K562 (cell line): ENCODE measurements around the gene TMIGD2. TPM values are rescaled to one million over a fixed set of nuclear protein-coding genes. Genes with fewer than 3 reads are reported as not detected.

Experiments used
- ADNP ChIP-seq: fragments of 200-800 bp; sonication (Bioruptor generic); IDR thresholded peaks from 2 replicates; pipeline ENCODE4 v1.6.1; 2016; ENCODE audit warnings: missing genetic modification characterization, missing compliant biosample characterization
- ATF7 ChIP-seq: fragments of 450-650 bp; IDR thresholded peaks from 2 replicates; pipeline ENCODE4 v1.7.1; 2014; ENCODE audit warnings: mild to moderate bottlenecking, moderate library complexity
- BCOR ChIP-seq: fragments of 450-650 bp; IDR thresholded peaks from 2 replicates; pipeline ENCODE4 v1.6.1; 2016
- CREM ChIP-seq: IDR thresholded peaks from 2 replicates; pipeline ENCODE4 v1.6.1; 2014; ENCODE audit warnings: antibody characterized with exemption, low read depth
- E2F3 ChIP-seq: fragments of 250-450 bp; sonication (Bioruptor Pico); IDR thresholded peaks from 2 replicates; pipeline ENCODE4 v1.4.0; 2020; ENCODE audit warnings: mild to moderate bottlenecking
- POLR2G ChIP-seq: fragments of 200-400 bp; formaldehyde crosslinking; IDR thresholded peaks from 2 replicates; pipeline ENCODE4 v1.6.1; 2017; ENCODE audit warnings: low read depth, mild to moderate bottlenecking, antibody characterized with exemption, low read length, moderate library complexity
- PTTG1 ChIP-seq: fragments of 450-650 bp; IDR thresholded peaks from 2 replicates; pipeline ENCODE4 v1.6.1; 2016; ENCODE audit warnings: low read depth, mild to moderate bottlenecking, missing genetic modification characterization, missing compliant biosample characterization
- STAG1 ChIP-seq: sonication (generic); formaldehyde crosslinking; IDR thresholded peaks from 2 replicates; pipeline ENCODE4 v1.5.0; 2020; ENCODE audit warnings: missing genetic modification reagents, borderline replicate concordance
- TEAD1 ChIP-seq, 2 experiments: fragments of 450-650 bp in 1 of 2; sonication (generic) in 1 of 2; formaldehyde crosslinking; IDR thresholded peaks; 2 replicates each; pipeline versions ENCODE4 v1.4.0 to v1.8.0; 2020 to 2022; ENCODE audit warnings: mild to moderate bottlenecking in 2 of 2, missing genetic modification reagents in 1 of 2
- ZNF551 ChIP-seq: fragments of 250-450 bp; sonication (Bioruptor Pico); IDR thresholded peaks from 2 replicates; pipeline ENCODE4 v1.5.0; 2021; ENCODE audit warnings: mild to moderate bottlenecking, moderate library complexity
- ZNF589 ChIP-seq: fragments of 200-800 bp; sonication (Bioruptor generic); IDR thresholded peaks from 2 replicates; pipeline ENCODE4 v1.6.1; 2016; ENCODE audit warnings: low read depth, missing genetic modification characterization, missing compliant biosample characterization
- ZNF76 ChIP-seq: fragments of 250-450 bp; sonication (Bioruptor Pico); IDR thresholded peaks from 2 replicates; pipeline ENCODE4 v1.4.0; 2020; ENCODE audit warnings: mild to moderate bottlenecking, moderate library complexity, borderline replicate concordance
- polyA plus RNA-seq, 8 experiments: library from polyadenylated mRNA; depleted of rRNA in 4 of 8; stranded (reverse) in 5 of 8; unstranded in 3 of 8; fragments of >200 nt; fragmentation: Nextera tagmentation in 2 of 8; fragmentation: Illumina TruSeq in 1 of 8; extraction: Ambion mirVana in 2 of 8; extraction: Trizol in 1 of 8; gene quantifications; 2 replicates each; pipeline versions ENCODE4 v1.2.1 to v1.2.3, GENCODE V29; 2011 to 2014; ENCODE audit warnings: inconsistent platforms in 1 of 8, missing spikeins in 1 of 8
- total RNA-seq, 7 experiments: library from RNA; depleted of rRNA in 6 of 7; stranded (reverse); fragments of >200 nt in 6 of 7; fragmentation: Illumina TruSeq in 2 of 7; extraction: Trizol in 2 of 7; gene quantifications; 2 replicates each; pipeline versions ENCODE4 v1.2.1 to v1.2.3, GENCODE V29; 2011 to 2021; ENCODE audit warnings: low replicate concordance in 1 of 7
- TF ChIP-seq, protein P1 (sequence below): sonication (generic); formaldehyde crosslinking; IDR thresholded peaks from 2 replicates; pipeline ENCODE4 v1.8.0; 2023; ENCODE audit warnings: missing genetic modification reagents, mild to moderate bottlenecking, borderline replicate concordance
- TF ChIP-seq, protein P2 (sequence below): fragments of 250-450 bp; sonication (Bioruptor Pico); IDR thresholded peaks from 2 replicates; pipeline ENCODE4 v1.5.0; 2020; ENCODE audit warnings: mild to moderate bottlenecking, borderline replicate concordance
- TF ChIP-seq, protein P3 (sequence below): fragments of 450-650 bp; IDR thresholded peaks from 2 replicates; pipeline ENCODE4 v1.7.1; 2018; ENCODE audit warnings: mild to moderate bottlenecking, low read depth; ENCODE audit not compliant: partially characterized antibody
- TF ChIP-seq, protein P4 (sequence below): IDR thresholded peaks from 2 replicates; pipeline ENCODE4 v1.6.1; 2011; ENCODE audit not compliant: insufficient read length; ENCODE audit errors: extremely low read depth

The TMIGD2 gene
- total and polyA plus RNA-seq, 9 of the 15 experiments (the other 6 are each of a cell fraction or from before 2014, with no cell fraction given): not detected

DNA sequence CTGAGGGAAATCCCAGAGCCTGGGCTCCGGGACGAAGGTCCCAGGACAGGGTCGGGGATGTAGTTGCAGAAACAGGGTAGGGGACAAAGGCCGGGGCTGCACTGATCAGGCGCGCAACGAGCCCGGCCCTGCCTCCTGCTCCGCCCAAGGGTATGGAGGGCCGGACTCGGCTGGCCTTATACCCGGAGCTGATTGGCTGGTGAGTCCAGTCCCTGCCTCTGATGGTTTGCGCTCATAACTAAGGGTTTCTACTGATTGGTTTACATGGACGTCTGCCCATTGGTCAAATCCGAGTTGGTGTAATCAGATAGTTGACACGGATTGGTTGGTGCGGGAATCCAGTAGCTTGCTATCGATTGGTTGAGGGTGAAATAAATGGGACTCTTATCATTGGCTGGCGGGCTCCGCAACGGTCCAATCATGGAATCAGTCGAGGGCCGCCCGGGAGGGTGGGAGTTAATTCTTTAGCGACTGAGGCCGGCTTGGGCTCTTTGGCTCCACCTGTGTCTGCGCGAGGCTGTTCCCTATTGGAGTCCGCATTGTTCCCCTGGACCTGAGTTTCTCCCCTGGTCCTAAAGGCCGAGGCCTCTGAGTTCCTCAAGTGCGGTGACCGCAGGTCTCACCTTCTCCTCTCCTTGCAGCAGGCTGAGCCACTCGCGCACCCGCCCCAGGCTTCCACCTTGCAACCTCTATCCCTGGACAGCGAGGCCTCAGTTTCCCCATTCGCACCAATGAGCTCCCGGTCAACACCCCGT, 40.6 kb upstream of the TMIGD2 start (continued):
- TF ChIP-seq, protein P1, sequence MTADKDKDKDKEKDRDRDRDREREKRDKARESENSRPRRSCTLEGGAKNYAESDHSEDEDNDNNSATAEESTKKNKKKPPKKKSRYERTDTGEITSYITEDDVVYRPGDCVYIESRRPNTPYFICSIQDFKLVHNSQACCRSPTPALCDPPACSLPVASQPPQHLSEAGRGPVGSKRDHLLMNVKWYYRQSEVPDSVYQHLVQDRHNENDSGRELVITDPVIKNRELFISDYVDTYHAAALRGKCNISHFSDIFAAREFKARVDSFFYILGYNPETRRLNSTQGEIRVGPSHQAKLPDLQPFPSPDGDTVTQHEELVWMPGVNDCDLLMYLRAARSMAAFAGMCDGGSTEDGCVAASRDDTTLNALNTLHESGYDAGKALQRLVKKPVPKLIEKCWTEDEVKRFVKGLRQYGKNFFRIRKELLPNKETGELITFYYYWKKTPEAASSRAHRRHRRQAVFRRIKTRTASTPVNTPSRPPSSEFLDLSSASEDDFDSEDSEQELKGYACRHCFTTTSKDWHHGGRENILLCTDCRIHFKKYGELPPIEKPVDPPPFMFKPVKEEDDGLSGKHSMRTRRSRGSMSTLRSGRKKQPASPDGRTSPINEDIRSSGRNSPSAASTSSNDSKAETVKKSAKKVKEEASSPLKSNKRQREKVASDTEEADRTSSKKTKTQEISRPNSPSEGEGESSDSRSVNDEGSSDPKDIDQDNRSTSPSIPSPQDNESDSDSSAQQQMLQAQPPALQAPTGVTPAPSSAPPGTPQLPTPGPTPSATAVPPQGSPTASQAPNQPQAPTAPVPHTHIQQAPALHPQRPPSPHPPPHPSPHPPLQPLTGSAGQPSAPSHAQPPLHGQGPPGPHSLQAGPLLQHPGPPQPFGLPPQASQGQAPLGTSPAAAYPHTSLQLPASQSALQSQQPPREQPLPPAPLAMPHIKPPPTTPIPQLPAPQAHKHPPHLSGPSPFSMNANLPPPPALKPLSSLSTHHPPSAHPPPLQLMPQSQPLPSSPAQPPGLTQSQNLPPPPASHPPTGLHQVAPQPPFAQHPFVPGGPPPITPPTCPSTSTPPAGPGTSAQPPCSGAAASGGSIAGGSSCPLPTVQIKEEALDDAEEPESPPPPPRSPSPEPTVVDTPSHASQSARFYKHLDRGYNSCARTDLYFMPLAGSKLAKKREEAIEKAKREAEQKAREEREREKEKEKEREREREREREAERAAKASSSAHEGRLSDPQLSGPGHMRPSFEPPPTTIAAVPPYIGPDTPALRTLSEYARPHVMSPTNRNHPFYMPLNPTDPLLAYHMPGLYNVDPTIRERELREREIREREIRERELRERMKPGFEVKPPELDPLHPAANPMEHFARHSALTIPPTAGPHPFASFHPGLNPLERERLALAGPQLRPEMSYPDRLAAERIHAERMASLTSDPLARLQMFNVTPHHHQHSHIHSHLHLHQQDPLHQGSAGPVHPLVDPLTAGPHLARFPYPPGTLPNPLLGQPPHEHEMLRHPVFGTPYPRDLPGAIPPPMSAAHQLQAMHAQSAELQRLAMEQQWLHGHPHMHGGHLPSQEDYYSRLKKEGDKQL (CRISPR knock-in tag): no peak
- peak; percentile 89 for TF ChIP-seq E2F3 (CRISPR knock-in tag)
- TF ChIP-seq, protein P2, sequence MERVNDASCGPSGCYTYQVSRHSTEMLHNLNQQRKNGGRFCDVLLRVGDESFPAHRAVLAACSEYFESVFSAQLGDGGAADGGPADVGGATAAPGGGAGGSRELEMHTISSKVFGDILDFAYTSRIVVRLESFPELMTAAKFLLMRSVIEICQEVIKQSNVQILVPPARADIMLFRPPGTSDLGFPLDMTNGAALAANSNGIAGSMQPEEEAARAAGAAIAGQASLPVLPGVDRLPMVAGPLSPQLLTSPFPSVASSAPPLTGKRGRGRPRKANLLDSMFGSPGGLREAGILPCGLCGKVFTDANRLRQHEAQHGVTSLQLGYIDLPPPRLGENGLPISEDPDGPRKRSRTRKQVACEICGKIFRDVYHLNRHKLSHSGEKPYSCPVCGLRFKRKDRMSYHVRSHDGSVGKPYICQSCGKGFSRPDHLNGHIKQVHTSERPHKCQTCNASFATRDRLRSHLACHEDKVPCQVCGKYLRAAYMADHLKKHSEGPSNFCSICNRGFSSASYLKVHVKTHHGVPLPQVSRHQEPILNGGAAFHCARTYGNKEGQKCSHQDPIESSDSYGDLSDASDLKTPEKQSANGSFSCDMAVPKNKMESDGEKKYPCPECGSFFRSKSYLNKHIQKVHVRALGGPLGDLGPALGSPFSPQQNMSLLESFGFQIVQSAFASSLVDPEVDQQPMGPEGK: no peak
- TF ChIP-seq, protein P3, sequence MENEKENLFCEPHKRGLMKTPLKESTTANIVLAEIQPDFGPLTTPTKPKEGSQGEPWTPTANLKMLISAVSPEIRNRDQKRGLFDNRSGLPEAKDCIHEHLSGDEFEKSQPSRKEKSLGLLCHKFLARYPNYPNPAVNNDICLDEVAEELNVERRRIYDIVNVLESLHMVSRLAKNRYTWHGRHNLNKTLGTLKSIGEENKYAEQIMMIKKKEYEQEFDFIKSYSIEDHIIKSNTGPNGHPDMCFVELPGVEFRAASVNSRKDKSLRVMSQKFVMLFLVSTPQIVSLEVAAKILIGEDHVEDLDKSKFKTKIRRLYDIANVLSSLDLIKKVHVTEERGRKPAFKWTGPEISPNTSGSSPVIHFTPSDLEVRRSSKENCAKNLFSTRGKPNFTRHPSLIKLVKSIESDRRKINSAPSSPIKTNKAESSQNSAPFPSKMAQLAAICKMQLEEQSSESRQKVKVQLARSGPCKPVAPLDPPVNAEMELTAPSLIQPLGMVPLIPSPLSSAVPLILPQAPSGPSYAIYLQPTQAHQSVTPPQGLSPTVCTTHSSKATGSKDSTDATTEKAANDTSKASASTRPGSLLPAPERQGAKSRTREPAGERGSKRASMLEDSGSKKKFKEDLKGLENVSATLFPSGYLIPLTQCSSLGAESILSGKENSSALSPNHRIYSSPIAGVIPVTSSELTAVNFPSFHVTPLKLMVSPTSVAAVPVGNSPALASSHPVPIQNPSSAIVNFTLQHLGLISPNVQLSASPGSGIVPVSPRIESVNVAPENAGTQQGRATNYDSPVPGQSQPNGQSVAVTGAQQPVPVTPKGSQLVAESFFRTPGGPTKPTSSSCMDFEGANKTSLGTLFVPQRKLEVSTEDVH: no peak
- TF ChIP-seq ZNF551 (CRISPR knock-in tag): no peak
- TF ChIP-seq ZNF76 (CRISPR knock-in tag): peak; percentile 63; the same call in 1 of the 2 replicates
- peak; percentile 98 for TF ChIP-seq BCOR
- TF ChIP-seq TEAD1 (CRISPR knock-in tag; IDR thresholded peaks at IDR 0.05): peak in 1 of 2 experiments; percentile 79; a peak in 2 of 4 replicates
- TF ChIP-seq STAG1 (CRISPR knock-in tag): no peak
- TF ChIP-seq ATF7: peak; percentile 67; the same call in 1 of the 2 replicates
- peak; percentile 85 for TF ChIP-seq POLR2G
- TF ChIP-seq, protein P4, sequence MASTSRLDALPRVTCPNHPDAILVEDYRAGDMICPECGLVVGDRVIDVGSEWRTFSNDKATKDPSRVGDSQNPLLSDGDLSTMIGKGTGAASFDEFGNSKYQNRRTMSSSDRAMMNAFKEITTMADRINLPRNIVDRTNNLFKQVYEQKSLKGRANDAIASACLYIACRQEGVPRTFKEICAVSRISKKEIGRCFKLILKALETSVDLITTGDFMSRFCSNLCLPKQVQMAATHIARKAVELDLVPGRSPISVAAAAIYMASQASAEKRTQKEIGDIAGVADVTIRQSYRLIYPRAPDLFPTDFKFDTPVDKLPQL: peak; percentile 64
- TF ChIP-seq CREM: peak; percentile 66; the same call in 1 of the 2 replicates
- no peak for TF ChIP-seq ADNP (tag)
- TF ChIP-seq PTTG1: peak; percentile 82
- TF ChIP-seq ZNF589 (CRISPR knock-in tag): peak; percentile 100
